K562 (cell line): ENCODE data around the gene ELMO1. TPM values are rescaled to one million over a fixed set of nuclear protein-coding genes. Genes with fewer than 3 reads are reported as not detected.
A peak's percentile ranks its signal among the peaks of the same experiment; 100 is the strongest.

Source experiments
- ATAC-seq: fragments of 200-7000 bp; cut with Tn5 transposase; 3 replicates; pipeline ENCODE4 v1.9.1; 2020; ENCODE audit warnings: moderate library complexity
- BruUV-seq: library from RNA; stranded (reverse); fragments of 400-500 nt; replicated peaks from 2 replicates; lab custom pipeline; 2021; lab: Mats Ljungman, UMichigan
- CTCF ChIA-PET: fragments of 300-600 bp; formaldehyde crosslinking; extraction: SDS; loops from one replicate; lab custom pipeline; 2021; ENCODE audit warnings: low intra/inter-chr PET ratio; lab: Yijun Ruan, JAX
- POLR2A ChIA-PET: fragments of 300-600, 350-650 bp; sonication (Branson Sonifier 250); formaldehyde crosslinking; extraction: SDS; loops from one replicate; lab custom pipeline; 2021; ENCODE audit warnings: antibody characterized with exemption, inconsistent platforms; lab: Yijun Ruan, JAX
- DNase-seq, 4 experiments: peaks; one replicate each; pipeline versions ENCODE4 v3.0.0 to v3.0.0-alpha.2; 2011 to 2018; ENCODE audit warnings: low spot score in 3 of 4, mixed read lengths in 3 of 4; ENCODE audit errors: extremely low read depth in 1 of 4
- FAIRE-seq: peaks from 2 replicates; lab custom pipeline; 2011; peaks lifted over from hg19 to GRCh38; lab: Jason Lieb, UNC
- H2AFZ ChIP-seq: 2 replicates; pipeline ENCODE4 v1.6.0; 2011; ENCODE audit warnings: low read depth, low read length, control low read depth, inconsistent platforms
- H3K27ac ChIP-seq: fragments of 200-600 bp; 3 replicates; pipeline ENCODE4 v1.8.0; 2011; ENCODE audit warnings: low read depth, mild to moderate bottlenecking, control low read depth, inconsistent platforms, low read length, moderate library complexity, mixed read lengths; ENCODE audit errors: extremely low read depth
- H3K27me3 ChIP-seq, 2 experiments: fragments of 300-600 bp in 1 of 2; 2 replicates in 1 of 2; 3 replicates in 1 of 2; pipeline versions ENCODE4 v1.6.0 to v1.8.0; 2011; ENCODE audit warnings: inconsistent platforms in 2 of 2, low read length in 2 of 2, mild to moderate bottlenecking in 1 of 2, mixed read lengths in 1 of 2, moderate library complexity in 1 of 2; ENCODE audit not compliant: control insufficient read depth in 2 of 2, insufficient read depth in 2 of 2
- H3K36me3 ChIP-seq: fragments of 300-600 bp; 3 replicates; pipeline ENCODE4 v1.8.0; 2011; ENCODE audit warnings: mild to moderate bottlenecking, low read length, inconsistent platforms; ENCODE audit not compliant: control insufficient read depth, insufficient read depth
- H3K4me1 ChIP-seq, 2 experiments: fragments of 200-600 bp in 1 of 2; replicated peaks in 1 of 2; 2 replicates in 1 of 2; 3 replicates in 1 of 2; pipeline versions ENCODE4 v1.5.1 to v1.8.0; 2011; ENCODE audit warnings: inconsistent platforms in 2 of 2, low read length in 2 of 2, mild to moderate bottlenecking in 1 of 2, mixed read lengths in 1 of 2, moderate library complexity in 1 of 2; ENCODE audit not compliant: control insufficient read depth in 2 of 2, insufficient read depth in 2 of 2
- H3K4me2 ChIP-seq: 2 replicates; pipeline ENCODE4 v1.6.1; 2011; ENCODE audit warnings: low read length, control low read depth, inconsistent platforms, mixed read lengths; ENCODE audit not compliant: insufficient read depth
- H3K4me3 ChIP-seq: fragments of 200-600 bp; sonication (generic), shearing (Covaris generic); 2 replicates; pipeline ENCODE4 v1.5.1; 2016; ENCODE audit warnings: control low read depth, inconsistent platforms
- H3K79me2 ChIP-seq: fragments of 200-600 bp; 3 replicates; pipeline ENCODE4 v1.8.0; 2011; ENCODE audit warnings: low read length, inconsistent platforms; ENCODE audit not compliant: control insufficient read depth, insufficient read depth
- H3K9ac ChIP-seq, 2 experiments: 2 replicates each; pipeline versions ENCODE4 v1.6.0 to v1.6.1; 2011; ENCODE audit warnings: low read depth in 2 of 2, low read length in 2 of 2, control low read depth in 1 of 2, inconsistent platforms in 1 of 2, mild to moderate bottlenecking in 1 of 2, mixed read lengths in 1 of 2; ENCODE audit not compliant: insufficient read depth in 1 of 2
- H3K9me1 ChIP-seq: one replicate; pipeline ENCODE4 v1.6.0; 2011; ENCODE audit warnings: inconsistent platforms, mild to moderate bottlenecking, low read length, moderate library complexity; ENCODE audit not compliant: control insufficient read depth, insufficient read depth
- H3K9me3 ChIP-seq: replicated peaks from 2 replicates; pipeline ENCODE4 v1.5.1; 2011; ENCODE audit warnings: low read depth, low read length, inconsistent platforms; ENCODE audit not compliant: control insufficient read depth, insufficient read depth
- H4K20me1 ChIP-seq: replicated peaks from 2 replicates; pipeline ENCODE4 v1.6.1; 2011; ENCODE audit warnings: low read length, inconsistent platforms, mixed read lengths; ENCODE audit not compliant: control insufficient read depth, insufficient read depth
- ATF4 ChIP-seq: fragments of 450-650 bp; formaldehyde crosslinking; IDR thresholded peaks from 2 replicates; pipeline ENCODE4 v1.4.0; 2022; ENCODE audit warnings: mild to moderate bottlenecking, moderate library complexity
- DIDO1 ChIP-seq: fragments of 450-650 bp; IDR thresholded peaks from 2 replicates; pipeline ENCODE4 v1.6.1; 2016; ENCODE audit warnings: low read depth, missing biosample characterization, missing genetic modification characterization
- ETV5 ChIP-seq: sonication (generic); formaldehyde crosslinking; IDR thresholded peaks from 2 replicates; pipeline ENCODE4 v1.4.0; 2020; ENCODE audit warnings: low read depth, mild to moderate bottlenecking, missing genetic modification reagents
- EWSR1 ChIP-seq: fragments of 450-650 bp; IDR thresholded peaks from 2 replicates; pipeline ENCODE4 v1.6.1; 2018; ENCODE audit warnings: borderline replicate concordance, mild to moderate bottlenecking, low read depth, moderate library complexity; ENCODE audit not compliant: partially characterized antibody
- IRF9 ChIP-seq: fragments of 450-650 bp; IDR thresholded peaks from 2 replicates; pipeline ENCODE4 v1.6.1; 2016; ENCODE audit warnings: missing biosample characterization, missing genetic modification characterization
- LCOR ChIP-seq: sonication (generic); formaldehyde crosslinking; IDR thresholded peaks from 2 replicates; pipeline ENCODE4 v1.8.0; 2022; ENCODE audit warnings: mild to moderate bottlenecking, missing genetic modification reagents
- MAFF ChIP-seq: IDR thresholded peaks from 2 replicates; pipeline ENCODE4 v1.6.1; 2012; ENCODE audit warnings: low read length, improper control_type of control experiment
- MCM2 ChIP-seq: fragments of 450-650 bp; IDR thresholded peaks from 2 replicates; pipeline ENCODE4 v1.6.1; 2017; ENCODE audit warnings: low read depth, mild to moderate bottlenecking
- MEF2D ChIP-seq: conservative IDR thresholded peaks from 2 replicates; pipeline ENCODE4 v1.6.1; 2016; ENCODE audit warnings: low read depth, missing genetic modification characterization, missing compliant biosample characterization
- MYNN ChIP-seq, 2 experiments: sonication (generic); formaldehyde crosslinking in 1 of 2; IDR thresholded peaks; 2 replicates each; pipeline versions ENCODE4 v1.5.0 to v1.6.1; 2016 to 2020; ENCODE audit warnings: antibody characterized with exemption in 1 of 2, missing genetic modification reagents in 1 of 2
- NR2F6 ChIP-seq: fragments of 450-650 bp; formaldehyde crosslinking; IDR thresholded peaks from 2 replicates; pipeline ENCODE4 v1.4.0; 2020; ENCODE audit warnings: mild to moderate bottlenecking
- SFPQ ChIP-seq: fragments of 200-400 bp; formaldehyde crosslinking; IDR thresholded peaks from 2 replicates; pipeline ENCODE4 v1.6.1; 2017; ENCODE audit warnings: mild to moderate bottlenecking, low read depth, low read length, moderate library complexity
- U2AF2 ChIP-seq: fragments of 200-400 bp; formaldehyde crosslinking; optimal IDR thresholded peaks from 2 replicates; pipeline ENCODE3; 2017; ENCODE audit warnings: low read depth, mild to moderate bottlenecking, low read length
- ZNF217 ChIP-seq: sonication (generic); formaldehyde crosslinking; IDR thresholded peaks from 2 replicates; pipeline ENCODE4 v1.8.0; 2022; ENCODE audit warnings: mild to moderate bottlenecking, missing genetic modification reagents
- ZNF518B ChIP-seq: fragments of 250-450 bp; sonication (Bioruptor Pico); IDR thresholded peaks from 2 replicates; pipeline ENCODE4 v1.5.0; 2021; ENCODE audit warnings: mild to moderate bottlenecking, moderate library complexity
- WGBS: fragments of 100-300 bp; shearing (Covaris generic); methylation state at CpG from one replicate; pipeline ENCODE4 v1.1.6; 2016; ENCODE audit warnings: low coverage, mixed read lengths; ENCODE audit not compliant: insufficient coverage; ENCODE audit errors: missing lambda C conversion rate; 5-methylcytosine and 5-hydroxymethylcytosine counted together
- in situ Hi-C: fragments of 300-500 bp; cut with MboI; formaldehyde crosslinking; loops from 4 replicates; pipeline ENCODE4 v1.15.0; 2018; ENCODE audit warnings: inconsistent platforms, mixed read lengths
- intact Hi-C: fragments of 100-400 bp; cut with micrococcal nuclease; formaldehyde crosslinking; loops from 2 replicates; pipeline ENCODE4 v1.14.2; 2022
- polyA plus RNA-seq, 8 experiments: library from polyadenylated mRNA; depleted of rRNA in 4 of 8; stranded (reverse) in 5 of 8; unstranded in 3 of 8; fragments of >200 nt; fragmentation: Nextera tagmentation in 2 of 8; fragmentation: Illumina TruSeq in 1 of 8; extraction: Ambion mirVana in 2 of 8; extraction: Trizol in 1 of 8; gene quantifications; 2 replicates each; pipeline versions ENCODE4 v1.2.1 to v1.2.3, GENCODE V29; 2011 to 2014; ENCODE audit warnings: inconsistent platforms in 1 of 8, missing spikeins in 1 of 8
- total RNA-seq, 7 experiments: library from RNA; depleted of rRNA in 6 of 7; stranded (reverse); fragments of >200 nt in 6 of 7; fragmentation: Illumina TruSeq in 2 of 7; extraction: Trizol in 2 of 7; gene quantifications; 2 replicates each; pipeline versions ENCODE4 v1.2.1 to v1.2.3, GENCODE V29; 2011 to 2021; ENCODE audit warnings: low replicate concordance in 1 of 7

The ELMO1 gene
- total and polyA plus RNA-seq, 9 of the 15 experiments (the other 6 are each of a cell fraction or from before 2014, with no cell fraction given): 0.36 to 7.2 (median 3.6) TPM

GRCh38 chr7:37341033-37341630 lies 107.5 kb downstream of the ELMO1 start:
- H3K4me1 ChIP-seq: peaks cover 6 to 11% of the 10 kb centered on the region in 2 experiments; a peak in 4 of 5 replicates

More at GRCh38 chr7:37341033-37341630, 107.5 kb downstream of the ELMO1 start:
- Histone ChIP-seq H3K4me3 (no peak overlapping the region), H3K27me3 (no peaks in the 10 kb centered on the region), H3K36me3 (no peaks in the 10 kb centered on the region), H3K9ac (no peak overlapping the region), H3K9me1 (no peaks in the 10 kb centered on the region), H4K20me1 (no peaks in the 10 kb centered on the region), H3K4me2 (no peak overlapping the region), H2AFZ (no peak overlapping the region), H3K27ac (no peak overlapping the region), H3K79me2 (no peaks in the 10 kb centered on the region), H3K9me3 (no peaks in the 10 kb centered on the region)
- FAIRE-seq (peak; percentile 15), ATAC-seq (no peak), DNase-seq (no peak)
- in situ Hi-C loops (no loop called here), intact Hi-C loops (no loop called here)
- BruUV-seq: no TSS peak
- POLR2A ChIA-PET: no interaction called here
- TF ChIP-seq EWSR1: no peak
- no peak for TF ChIP-seq MCM2
- TF ChIP-seq LCOR: no peak
- TF ChIP-seq IRF9 (tag): no peak
- no peak for TF ChIP-seq MEF2D (tag)
- no peak for TF ChIP-seq MAFF
- TF ChIP-seq ZNF518B: no peak
- TF ChIP-seq DIDO1 (tag): no peak
- TF ChIP-seq ETV5 (CRISPR knock-in tag): no peak
- no peak for TF ChIP-seq U2AF2
- no peak for TF ChIP-seq ZNF217 (CRISPR knock-in tag)
- TF ChIP-seq SFPQ: no peak
- TF ChIP-seq NR2F6 (CRISPR knock-in tag): no peak
- TF ChIP-seq MYNN (IDR thresholded peaks at IDR 0.05): no peak
- TF ChIP-seq MYNN (CRISPR knock-in tag; IDR thresholded peaks at IDR 0.05): no peak
- no peak for TF ChIP-seq ATF4 (CRISPR knock-in tag)
- WGBS: 10% methylated on average over 5 of the region's 6 CpGs
- CTCF ChIA-PET: no interaction called here
